OCI-LY1 (cell line): ENCODE data around the gene CLCNKB.

Experiments used
- EZH2 ChIP-seq: fragments of 200-600 bp; sonication (generic), shearing (Covaris generic); IDR thresholded peaks from 2 replicates; pipeline ENCODE4 v1.8.0; 2017; ENCODE audit warnings: borderline replicate concordance, mixed run types, mild to moderate bottlenecking, antibody characterized with exemption, low read length, moderate library complexity, mixed read lengths
- TF ChIP-seq, protein P1 (sequence below): fragments of 200-600 bp; sonication (generic), shearing (Covaris generic); IDR thresholded peaks from 2 replicates; pipeline ENCODE4 v1.5.1; 2017; ENCODE audit warnings: mild to moderate bottlenecking, antibody characterized with exemption, low read length, moderate library complexity, mixed read lengths

DNA sequence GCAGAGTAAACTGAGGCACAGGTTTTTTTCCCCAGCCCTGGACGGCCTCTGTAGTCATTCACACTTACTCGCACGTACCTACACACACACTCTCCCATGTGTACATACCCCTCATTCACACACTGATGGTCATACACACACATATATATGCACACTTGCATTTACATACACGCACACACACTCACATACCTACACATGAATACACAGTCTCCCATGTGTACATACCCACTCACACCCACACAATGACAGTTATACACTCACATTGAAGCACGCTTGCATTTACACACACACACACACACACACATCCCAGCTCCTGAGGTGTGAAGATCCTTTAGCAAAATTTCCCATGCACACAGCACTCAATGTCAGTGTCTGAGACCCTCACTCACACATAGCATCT is 30.6 kb downstream of the CLCNKB start:
- TF ChIP-seq, protein P1, sequence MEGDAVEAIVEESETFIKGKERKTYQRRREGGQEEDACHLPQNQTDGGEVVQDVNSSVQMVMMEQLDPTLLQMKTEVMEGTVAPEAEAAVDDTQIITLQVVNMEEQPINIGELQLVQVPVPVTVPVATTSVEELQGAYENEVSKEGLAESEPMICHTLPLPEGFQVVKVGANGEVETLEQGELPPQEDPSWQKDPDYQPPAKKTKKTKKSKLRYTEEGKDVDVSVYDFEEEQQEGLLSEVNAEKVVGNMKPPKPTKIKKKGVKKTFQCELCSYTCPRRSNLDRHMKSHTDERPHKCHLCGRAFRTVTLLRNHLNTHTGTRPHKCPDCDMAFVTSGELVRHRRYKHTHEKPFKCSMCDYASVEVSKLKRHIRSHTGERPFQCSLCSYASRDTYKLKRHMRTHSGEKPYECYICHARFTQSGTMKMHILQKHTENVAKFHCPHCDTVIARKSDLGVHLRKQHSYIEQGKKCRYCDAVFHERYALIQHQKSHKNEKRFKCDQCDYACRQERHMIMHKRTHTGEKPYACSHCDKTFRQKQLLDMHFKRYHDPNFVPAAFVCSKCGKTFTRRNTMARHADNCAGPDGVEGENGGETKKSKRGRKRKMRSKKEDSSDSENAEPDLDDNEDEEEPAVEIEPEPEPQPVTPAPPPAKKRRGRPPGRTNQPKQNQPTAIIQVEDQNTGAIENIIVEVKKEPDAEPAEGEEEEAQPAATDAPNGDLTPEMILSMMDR = no peak
- TF ChIP-seq EZH2 = no peak
